GM18526 (cell line): ENCODE results near the gene MTF1.

ENCODE experiments used
- POLR2A ChIP-seq: IDR thresholded peaks from 3 replicates; pipeline ENCODE4 v1.6.1; 2011; ENCODE audit not compliant: insufficient read length; ENCODE audit errors: extremely low read depth

The MTF1 gene

GRCh38 chr1:37859507-37860345 lies at the start of gene MTF1:
TSS of gene MTF1 (minus strand) at chr1:37859592. CDS start at chr1:37857658, 1,934 bp downstream.
- TF ChIP-seq POLR2A = peak; percentile 74

- TF ChIP-seq POLR2A = no peak
Observed at GRCh38 chr1:37905727-37906126, 46.3 kb upstream of the MTF1 start.

DNA sequence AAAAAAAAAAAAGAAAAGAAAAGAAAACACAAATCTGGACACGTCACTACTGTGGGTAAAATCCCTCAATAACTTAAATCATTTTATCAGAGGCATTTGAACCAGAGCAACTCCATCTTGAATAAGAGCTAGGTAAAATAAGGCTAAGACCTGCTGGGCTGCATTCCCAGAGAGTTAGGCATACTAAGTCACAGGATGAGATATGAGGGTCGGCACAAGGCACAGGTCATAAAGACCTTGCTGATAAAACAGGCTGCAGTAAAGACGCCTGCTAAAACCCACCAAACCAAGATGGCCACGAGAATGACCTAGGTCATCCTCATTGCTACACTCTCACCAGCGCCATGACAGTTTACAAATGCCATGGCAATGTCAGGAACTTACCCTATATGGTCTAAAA lies 43.6 kb upstream of the MTF1 start:
- TF ChIP-seq POLR2A = no peak

DNA sequence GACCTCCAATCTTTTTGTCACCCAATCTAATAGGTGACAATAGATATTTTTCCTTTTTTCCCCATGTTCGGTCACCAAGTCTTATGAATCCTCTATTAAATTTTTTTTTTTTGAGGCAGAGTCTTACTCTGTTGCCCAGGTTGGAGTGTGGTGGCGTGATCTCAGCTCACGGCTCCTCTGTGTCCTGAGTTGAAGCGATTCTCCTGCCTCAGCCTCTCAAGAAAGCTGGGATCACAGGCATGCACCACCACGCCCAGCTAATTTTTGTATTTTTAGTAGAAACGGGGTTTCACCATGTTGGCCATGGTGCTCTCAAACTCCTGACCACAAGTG lies 42.5 kb upstream of the MTF1 start:
- no peak for TF ChIP-seq POLR2A

DNA sequence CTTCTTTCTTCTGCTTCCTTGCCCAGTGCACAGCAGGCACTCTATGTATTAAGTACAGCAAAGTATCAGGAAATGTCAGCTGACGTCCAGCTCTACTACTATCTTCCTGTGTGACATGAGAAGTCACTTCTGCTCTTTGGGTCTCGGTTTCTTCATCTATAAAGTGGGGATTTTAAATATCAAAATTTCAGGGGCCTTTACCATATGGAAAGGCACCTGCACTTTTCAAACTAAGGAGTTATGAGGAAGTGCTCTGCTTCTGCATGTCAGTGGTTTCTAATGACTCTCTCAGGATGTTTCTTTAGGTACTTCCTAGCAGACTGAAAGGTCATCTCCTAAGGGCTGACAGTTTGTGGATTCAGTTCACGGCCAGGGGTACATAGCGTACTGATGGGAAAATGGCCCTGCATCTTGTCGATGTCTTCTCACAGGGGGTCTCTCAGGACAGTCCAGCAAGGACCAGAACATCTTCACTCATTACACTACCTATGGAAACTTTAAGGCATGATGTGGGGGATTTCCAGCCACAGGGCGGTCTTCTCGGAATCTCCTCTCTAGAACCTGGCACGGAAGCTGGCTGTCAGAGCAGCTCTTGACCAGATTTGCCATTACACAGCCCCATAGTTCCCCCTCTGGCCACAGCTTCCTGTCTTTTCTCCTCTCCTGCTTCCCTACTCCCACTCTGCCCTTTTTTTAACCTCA lies 42.0 kb upstream of the MTF1 start:
- TF ChIP-seq POLR2A = no peak

DNA sequence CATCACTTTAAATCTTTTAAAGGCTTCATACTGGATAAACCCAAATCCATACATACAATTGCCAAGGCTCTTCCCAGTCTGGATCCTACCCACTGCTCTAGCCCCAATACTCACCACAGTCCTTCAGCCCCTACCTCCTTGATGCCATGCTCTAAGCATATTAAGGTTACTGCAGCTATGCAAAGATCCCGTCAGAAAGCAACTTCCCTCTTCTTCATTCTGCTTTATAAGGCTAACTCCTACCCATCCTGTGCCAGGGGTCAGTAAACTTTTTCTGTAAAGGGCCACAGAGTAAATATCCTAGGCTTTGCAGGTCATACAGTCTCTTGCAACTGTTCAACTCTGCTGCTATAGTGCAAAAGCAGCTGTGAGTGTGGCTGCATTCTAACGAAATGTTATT lies 34.3 kb upstream of the MTF1 start:
- TF ChIP-seq POLR2A = no peak

- no peak for TF ChIP-seq POLR2A
Observed at GRCh38 chr1:37892151-37893047, 33.0 kb upstream of the MTF1 start.

DNA sequence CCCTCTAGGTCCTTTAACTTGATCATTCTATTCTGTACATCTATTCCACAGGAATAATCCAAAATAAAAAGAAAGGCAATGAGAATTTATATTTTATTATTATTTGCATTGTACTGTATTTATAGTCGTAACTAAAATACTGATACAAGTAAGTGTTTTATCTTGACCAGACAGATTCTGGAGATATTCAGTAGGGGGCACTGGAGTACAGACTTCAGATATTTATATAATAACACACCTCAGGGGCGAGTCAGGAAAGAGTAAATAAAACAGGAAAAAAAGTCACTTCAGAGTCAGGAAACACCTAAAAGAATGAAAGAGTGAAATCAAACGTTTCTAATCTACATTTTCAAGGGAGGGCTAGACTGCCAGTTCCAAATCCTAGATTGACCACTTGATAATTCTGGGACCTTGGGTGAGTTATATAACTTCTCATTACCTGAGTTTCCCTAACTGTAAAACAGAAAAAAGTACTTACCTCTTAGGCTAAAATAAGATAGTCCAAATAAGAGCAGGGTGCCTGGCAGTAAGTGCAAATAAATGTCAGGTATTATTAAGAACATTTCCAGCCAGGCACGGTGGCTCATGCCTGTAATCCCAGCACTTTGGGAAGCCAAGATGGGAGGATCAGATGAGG lies 31.1 kb upstream of the MTF1 start:
- no peak for TF ChIP-seq POLR2A

GRCh38 chr1:37888022-37888700 lies 28.8 kb upstream of the MTF1 start:
- no peak for TF ChIP-seq POLR2A

GRCh38 chr1:37884145-37884544 lies 24.8 kb upstream of the MTF1 start:
- no peak for TF ChIP-seq POLR2A

DNA sequence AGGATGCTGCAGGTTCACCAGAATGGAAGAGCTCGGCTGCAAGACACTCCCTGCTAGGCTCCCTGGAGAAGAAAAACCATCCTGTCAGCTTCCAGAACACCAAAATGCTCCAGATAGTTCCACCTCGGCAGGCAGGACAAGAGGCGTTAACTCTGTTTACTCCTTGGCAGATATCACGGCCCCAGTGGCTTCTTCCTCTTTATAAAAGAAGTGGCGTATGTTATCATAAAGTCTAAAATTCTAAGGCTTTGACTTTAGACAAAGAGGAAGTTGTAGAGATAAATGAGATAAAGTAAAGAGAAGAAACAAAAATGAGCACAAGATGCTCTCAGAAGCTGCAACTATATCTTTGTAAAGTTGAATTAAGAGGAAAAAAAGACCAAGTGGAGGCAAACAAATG lies 24.3 kb upstream of the MTF1 start:
- TF ChIP-seq POLR2A = no peak

DNA sequence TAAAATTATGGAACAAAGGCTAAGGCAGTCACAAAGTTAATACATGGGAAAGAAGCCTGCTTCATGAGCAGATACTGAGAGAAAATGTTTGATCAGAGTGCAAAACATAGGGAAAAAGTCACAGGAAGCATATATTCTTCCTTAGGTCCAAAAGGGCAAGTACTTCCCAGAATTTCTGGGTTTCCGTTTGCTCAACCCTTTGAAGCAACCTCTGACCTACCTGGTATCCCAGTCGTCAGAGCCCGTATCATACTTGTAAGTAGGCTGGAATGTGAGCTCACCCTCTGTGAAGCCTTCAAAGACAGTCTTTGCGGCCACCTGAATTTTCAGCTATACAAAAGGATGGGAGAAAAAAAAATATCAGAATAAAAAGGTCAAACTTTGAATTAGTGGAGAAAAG lies 20.5 kb upstream of the MTF1 start:
- TF ChIP-seq POLR2A = no peak

- TF ChIP-seq POLR2A = no peak
Observed at GRCh38 chr1:37878071-37878470, 18.7 kb upstream of the MTF1 start.

DNA sequence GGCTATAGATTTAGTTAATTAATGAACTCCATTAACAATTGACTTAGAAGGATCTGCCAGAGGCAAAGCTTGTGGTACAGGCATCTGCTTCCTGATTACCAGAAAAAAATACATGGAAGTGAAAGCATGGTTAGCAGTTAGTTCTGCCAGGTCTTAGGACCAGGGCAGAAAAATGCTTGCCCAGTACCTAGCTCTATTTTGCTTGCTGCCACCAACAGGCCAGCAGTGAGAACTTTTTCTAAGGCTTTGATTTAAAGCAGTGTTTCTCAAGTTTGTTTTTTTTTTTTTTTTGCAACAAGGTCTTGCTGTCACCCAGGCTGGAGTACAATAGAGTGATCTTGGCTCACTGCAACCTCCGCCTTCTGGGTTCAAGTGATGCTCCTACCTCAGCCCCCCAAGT lies 16.4 kb upstream of the MTF1 start:
- TF ChIP-seq POLR2A = no peak

DNA sequence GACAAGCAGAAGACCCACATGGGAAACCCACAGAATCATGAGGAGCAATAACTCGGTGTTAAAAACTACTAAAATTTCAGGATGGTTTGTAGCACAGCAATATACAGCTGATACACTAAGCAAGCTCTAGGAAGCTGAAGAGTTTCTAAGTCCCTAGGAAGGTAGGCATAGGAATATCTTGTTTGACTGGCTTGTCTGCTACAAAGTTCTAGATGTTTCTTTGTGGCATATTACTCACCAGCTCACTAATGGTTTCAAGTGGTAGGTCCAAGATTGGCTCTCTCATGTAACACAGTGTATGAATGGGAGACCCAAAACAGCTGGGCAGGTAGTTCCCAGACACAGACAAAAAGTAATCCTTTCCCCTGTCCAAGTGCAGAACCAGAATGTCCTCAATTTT lies 13.3 kb upstream of the MTF1 start:
- no peak for TF ChIP-seq POLR2A

GRCh38 chr1:37868466-37868865 lies 9.1 kb upstream of the MTF1 start:
- TF ChIP-seq POLR2A = no peak
